Measurements from ENCODE around the gene SVIP.

SVIP gene

GRCh38 chr11:22829231-22830081 is at the start of gene SVIP:
TSS of gene SVIP (minus strand) at chr11:22829801. CDS start at chr11:22829748, 53 bp downstream.
- DNase-seq (ENCODE audit: low read depth), result peak; percentile 95
- H3K4me3 ChIP-seq (replicated peaks; ENCODE audit: low read depth, low read length), result peak within 1 kb of the TSS; percentile 87
- TF ChIP-seq CTCF (IDR thresholded peaks at IDR 0.05; ENCODE audit: low read length, missing control alignments), result peak; percentile 62

GRCh38 chr11:22878604-22879003 is 49.0 kb upstream of the SVIP start:
- DNase-seq (ENCODE audit: low read depth), result no peak
- H3K4me3 ChIP-seq (replicated peaks; ENCODE audit: low read depth, low read length), result no peak overlapping the region
- no peak for TF ChIP-seq CTCF (IDR thresholded peaks at IDR 0.05; ENCODE audit: low read length, missing control alignments)

GRCh38 chr11:22878039-22878438 is 48.4 kb upstream of the SVIP start:
- no peak for TF ChIP-seq CTCF (IDR thresholded peaks at IDR 0.05; ENCODE audit: low read length, missing control alignments)
- H3K4me3 ChIP-seq (replicated peaks; ENCODE audit: low read depth, low read length), result no peak overlapping the region
- no peak for DNase-seq (ENCODE audit: low read depth)

GRCh38 chr11:22875869-22876473 is 46.4 kb upstream of the SVIP start:
- TF ChIP-seq CTCF (IDR thresholded peaks at IDR 0.05; ENCODE audit: low read length, missing control alignments), result peak; percentile 76
- no peak overlapping the region for H3K4me3 ChIP-seq (replicated peaks; ENCODE audit: low read depth, low read length)
- DNase-seq (ENCODE audit: low read depth), result peak; percentile 92

- no peak for TF ChIP-seq CTCF (IDR thresholded peaks at IDR 0.05; ENCODE audit: low read length, missing control alignments)
- H3K4me3 ChIP-seq (replicated peaks; ENCODE audit: low read depth, low read length), result no peak overlapping the region
- DNase-seq (ENCODE audit: low read depth), result no peak
Observed at GRCh38 chr11:22869325-22869724, 39.7 kb upstream of the SVIP start.

- TF ChIP-seq CTCF (IDR thresholded peaks at IDR 0.05; ENCODE audit: low read length, missing control alignments), result no peak
- no peak for DNase-seq (ENCODE audit: low read depth)
- H3K4me3 ChIP-seq (replicated peaks; ENCODE audit: low read depth, low read length), result no peak within 1 kb of the TSS
Observed at GRCh38 chr11:22860241-22860640, 30.6 kb upstream of the SVIP start, which contains the start of gene CCDC179. TSS of gene CCDC179 (minus strand) at chr11:22860474. CDS start at chr11:22860421, 53 bp downstream.
